CD4-positive, alpha-beta T cell (primary cell): ENCODE measurements around the gene EPB41L1. TPM values are rescaled to one million over a fixed set of nuclear protein-coding genes. Genes with fewer than 3 reads are reported as not detected.

ENCODE experiments used
- ATAC-seq: fragments of 200-7000 bp; cut with Tn5 transposase; one replicate; pipeline ENCODE4 v1.10.0; 2022; ENCODE audit warnings: mild to moderate bottlenecking; ENCODE audit not compliant: poor library complexity
- CTCF ChIA-PET: fragments of 350-600 bp; sonication (Branson Sonifier 250); formaldehyde crosslinking; loops from one replicate; lab custom pipeline; 2021; ENCODE audit warnings: antibody characterized with exemption, inconsistent platforms; lab: Charles Lee
- POLR2A ChIA-PET: fragments of 350-600 bp; sonication (Branson Sonifier 250); formaldehyde crosslinking; loops from one replicate; lab custom pipeline; 2021; ENCODE audit warnings: antibody characterized with exemption, inconsistent platforms; lab: Charles Lee
- DNase-seq, 14 experiments: peaks; one replicate each; pipeline ENCODE4 v3.0.0-alpha.2; 2013 to 2020; ENCODE audit warnings: mixed read lengths in 2 of 14
- H3K27ac ChIP-seq, 2 donors: one replicate each; pipeline versions ENCODE4 v1.5.1 to v1.7.0; 2013; ENCODE audit warnings: low read length in 2 of 2, low read depth in 1 of 2, mild to moderate bottlenecking in 1 of 2
- H3K27me3 ChIP-seq, 2 experiments: 1 replicate in 1 of 2; 2 replicates in 1 of 2; pipeline versions ENCODE4 v1.6.1 to v1.7.0; 2013; ENCODE audit warnings: low read length in 2 of 2, control low read depth in 1 of 2, mild to moderate bottlenecking in 1 of 2, moderate library complexity in 1 of 2; ENCODE audit not compliant: insufficient read depth in 2 of 2, control insufficient read depth in 1 of 2
- H3K36me3 ChIP-seq: one replicate; pipeline ENCODE4 v1.6.1; 2013; ENCODE audit warnings: low read length, control low read depth; ENCODE audit not compliant: insufficient read depth
- H3K4me1 ChIP-seq: one replicate; pipeline ENCODE4 v1.6.1; 2013; ENCODE audit warnings: low read length, control low read depth; ENCODE audit not compliant: insufficient read depth
- H3K4me3 ChIP-seq: one replicate; pipeline ENCODE4 v1.5.1; 2013; ENCODE audit warnings: mild to moderate bottlenecking, low read length, moderate library complexity
- H3K9me3 ChIP-seq, 2 experiments: 1 replicate in 1 of 2; 2 replicates in 1 of 2; pipeline versions ENCODE4 v1.6.1 to v1.7.0; 2013; ENCODE audit warnings: low read length in 2 of 2, mild to moderate bottlenecking in 2 of 2, control low read depth in 1 of 2, moderate library complexity in 1 of 2; ENCODE audit not compliant: control insufficient read depth in 1 of 2, insufficient read depth in 1 of 2
- H3K27ac Mint-ChIP-seq: one replicate; pipeline ENCODE4 v1.8.0; 2020; ENCODE audit warnings: mixed read lengths
- H3K27me3 Mint-ChIP-seq: one replicate; pipeline ENCODE4 v1.8.0; 2021; ENCODE audit warnings: mixed read lengths
- H3K36me3 Mint-ChIP-seq: one replicate; pipeline ENCODE4 v1.8.0; 2021; ENCODE audit warnings: low read depth, mixed read lengths
- H3K4me1 Mint-ChIP-seq: one replicate; pipeline ENCODE4 v1.8.0; 2021; ENCODE audit warnings: low read depth, mixed read lengths
- H3K4me3 Mint-ChIP-seq: one replicate; pipeline ENCODE4 v1.8.0; 2020; ENCODE audit warnings: mild to moderate bottlenecking, mixed read lengths
- H3K9me3 Mint-ChIP-seq: one replicate; pipeline ENCODE4 v1.8.0; 2020; ENCODE audit warnings: mixed read lengths
- CTCF ChIP-seq: fragments of 200-600 bp; IDR thresholded peaks from one replicate; pipeline ENCODE4 v1.8.0; 2022; ENCODE audit warnings: antibody characterized with exemption, mild to moderate bottlenecking
- intact Hi-C, 2 experiments: fragments of 100-400 bp; cut with DNase I in 1 of 2; cut with micrococcal nuclease in 1 of 2; formaldehyde crosslinking; loops; one replicate each; pipeline versions ENCODE4 v1.15.1 to v1.9.0; 2023 to 2025; cut with DNase I, micrococcal nuclease
- total RNA-seq, 174 experiments: library from RNA in 2 of 174; stranded (reverse) in 2 of 174; gene quantifications; one replicate each; pipeline ENCODE4 v1.2.3 and lab custom pipeline; 2021 to 2026

EPB41L1 gene
- total RNA-seq, 2 experiments from 2014 or later = 0.19 to 0.25 TPM

GRCh38 chr20:36144336-36144735, 10.2 kb upstream of the EPB41L1 start:
- no peak overlapping the region for H3K4me3 ChIP-seq
- H3K9me3 ChIP-seq = no peaks in the 10 kb centered on the region
- H3K4me3 Mint-ChIP-seq = no peak overlapping the region
- H3K27ac ChIP-seq = no peak overlapping the region
- intact Hi-C loops = no loop called here
- ChIA-PET CTCF (interaction anchor here (1.6 kb wide), 1 partner anchor 152 kb away, joined by 4 read pairs; no protein-coding TSS in a partner anchor), POLR2A (no interaction called here)
- TF ChIP-seq CTCF = no peak
- H3K27ac Mint-ChIP-seq = no peak overlapping the region
- H3K36me3 Mint-ChIP-seq = no peaks in the 10 kb centered on the region
- ATAC-seq = no peak
- peaks cover 0 to under 1% of the 10 kb centered on the region in 2 experiments for H3K27me3 ChIP-seq
- peaks cover 38% of the 10 kb centered on the region for H3K27me3 Mint-ChIP-seq
- H3K36me3 ChIP-seq = no peaks in the 10 kb centered on the region
- H3K9me3 Mint-ChIP-seq = no peaks in the 10 kb centered on the region
- no peak for DNase-seq
- no peaks in the 10 kb centered on the region for H3K4me1 ChIP-seq
- H3K4me1 Mint-ChIP-seq = no peaks in the 10 kb centered on the region

- CTCF ChIA-PET = interaction anchor here (1.0 to 1.6 kb wide), 3 partner anchors 8 to 153 kb away, joined by 3 to 4 read pairs (median 4); no protein-coding TSS in a partner anchor
Measured at GRCh38 chr20:36145877-36146707, 8.4 kb upstream of the EPB41L1 start.

GRCh38 chr20:36147690-36148089, 6.8 kb upstream of the EPB41L1 start:
- Mint-ChIP-seq H3K4me1 (no peaks in the 10 kb centered on the region), H3K36me3 (no peaks in the 10 kb centered on the region), H3K27ac (no peak overlapping the region), H3K9me3 (no peaks in the 10 kb centered on the region), H3K4me3 (no peak overlapping the region), H3K27me3 (peaks cover 43% of the 10 kb centered on the region)
- Histone ChIP-seq H3K9me3 (no peaks in the 10 kb centered on the region), H3K27ac (no peak overlapping the region), H3K27me3 (peaks cover 3 to 9% of the 10 kb centered on the region in 2 experiments), H3K4me3 (no peak overlapping the region), H3K36me3 (no peaks in the 10 kb centered on the region), H3K4me1 (no peaks in the 10 kb centered on the region)
- intact Hi-C loops = no loop called here
- TF ChIP-seq CTCF = no peak
- ChIA-PET CTCF (interaction anchor here (1.3 kb wide), 1 partner anchor 55 kb away, joined by 3 read pairs; no protein-coding TSS in a partner anchor), POLR2A (no interaction called here)
- DNase-seq (no peak), ATAC-seq (no peak)

More at GRCh38 chr20:36145877-36146707, 8.4 kb upstream of the EPB41L1 start:
- peaks cover 3 to 4% of the 10 kb centered on the region in 2 experiments for H3K27me3 ChIP-seq
- intact Hi-C loops = no loop called here
- no peaks in the 10 kb centered on the region for H3K36me3 ChIP-seq
- no peaks in the 10 kb centered on the region for H3K4me1 Mint-ChIP-seq
- POLR2A ChIA-PET = no interaction called here
- DNase-seq (no peak), ATAC-seq (no peak)
- no peak overlapping the region for H3K27ac ChIP-seq
- no peaks in the 10 kb centered on the region for H3K4me1 ChIP-seq
- no peaks in the 10 kb centered on the region for H3K9me3 Mint-ChIP-seq
- H3K27ac Mint-ChIP-seq = no peak overlapping the region
- no peaks in the 10 kb centered on the region for H3K9me3 ChIP-seq
- no peak for TF ChIP-seq CTCF
- no peak overlapping the region for H3K4me3 Mint-ChIP-seq
- H3K27me3 Mint-ChIP-seq = peaks cover 41% of the 10 kb centered on the region
- no peak overlapping the region for H3K4me3 ChIP-seq
- H3K36me3 Mint-ChIP-seq = no peaks in the 10 kb centered on the region
